ENCODE measurements around the gene UTP25. TPM values are rescaled to one million over a fixed set of nuclear protein-coding genes. Genes with fewer than 3 reads are reported as not detected.
A peak's percentile ranks its signal among the peaks of the same experiment; 100 is the strongest.

UTP25 gene
- total and polyA plus RNA-seq, 4 donors, result 1.8 to 7.3 (median 4.6) TPM

- Histone ChIP-seq H3K9me3 (ENCODE audit: control insufficient read depth in 4 of 4, insufficient read depth in 3 of 4, low read length in 3 of 4) (peaks cover 0 to 1% (median 0%) of the 10 kb centered on the region in 4 donors), H3K36me3 (ENCODE audit: control insufficient read depth in 4 of 4, insufficient read depth in 4 of 4, low read length in 4 of 4) (peaks cover 7 to 28% (median 13%) of the 10 kb centered on the region in 4 donors), H3K27me3 (ENCODE audit: control insufficient read depth in 3 of 3, insufficient read depth in 3 of 3, low read length in 2 of 3) (no peaks in the 10 kb centered on the region), H3K27ac (ENCODE audit: low read depth in 1 of 2, low read length in 1 of 2) (no peak overlapping the region), H3K9ac (ENCODE audit: insufficient read depth in 1 of 2, low read length in 2 of 2) (no peak overlapping the region), H3K4me1 (ENCODE audit: control insufficient read depth in 5 of 5, insufficient read depth in 5 of 5, low read length in 5 of 5) (no peaks in the 10 kb centered on the region), H3K4me3 (no peak overlapping the region)
- DNase-seq, result peak in 1 of 3 donors; percentile 32
- TF ChIP-seq CTCF (IDR thresholded peaks at IDR 0.05; ENCODE audit: control extremely low read depth, extremely low read depth), result no peak
- no peak for ATAC-seq (ENCODE audit: insufficient read depth, low FRiP score)
- WGBS, 2 donors, result 74 to 82% methylated on average over 6 of the region's 6 CpGs
Observed at GRCh38 chr1:209850342-209850979, 22.7 kb downstream of the UTP25 start.

DNA sequence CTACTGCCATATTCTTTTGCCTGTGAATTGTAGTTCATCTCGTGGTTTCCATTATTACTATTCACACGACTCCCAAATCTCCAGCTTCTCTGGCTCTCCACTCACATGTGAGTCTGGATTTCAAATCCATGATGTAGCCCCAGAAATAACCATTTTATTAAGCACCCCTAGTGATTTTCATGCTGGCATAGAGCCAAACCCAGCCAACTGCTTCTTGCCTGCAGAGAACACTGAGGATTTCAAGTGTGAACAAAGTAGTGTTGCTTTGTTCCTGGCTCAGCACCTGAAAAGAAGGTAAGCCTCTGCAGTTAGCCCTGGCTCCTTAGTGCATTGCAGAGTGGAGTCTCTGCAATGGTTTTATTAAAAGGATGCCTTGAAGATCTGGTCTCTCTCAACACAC is 25.9 kb downstream of the UTP25 start:
- Histone ChIP-seq H3K9ac (ENCODE audit: insufficient read depth in 1 of 2, low read length in 2 of 2) (no peak overlapping the region), H3K27me3 (ENCODE audit: control insufficient read depth in 3 of 3, insufficient read depth in 3 of 3, low read length in 2 of 3) (no peaks in the 10 kb centered on the region), H3K4me3 (no peak overlapping the region), H3K4me1 (ENCODE audit: control insufficient read depth in 5 of 5, insufficient read depth in 5 of 5, low read length in 5 of 5) (no peaks in the 10 kb centered on the region), H3K36me3 (ENCODE audit: control insufficient read depth in 4 of 4, insufficient read depth in 4 of 4, low read length in 4 of 4) (peaks cover 7 to 24% (median 12%) of the 10 kb centered on the region in 4 donors), H3K9me3 (ENCODE audit: control insufficient read depth in 4 of 4, insufficient read depth in 3 of 4, low read length in 3 of 4) (peaks cover 0 to 1% (median 0%) of the 10 kb centered on the region in 4 donors), H3K27ac (ENCODE audit: low read depth in 1 of 2, low read length in 1 of 2) (no peak overlapping the region)
- 95 to 96% methylated on average over 2 of the region's 2 CpGs for WGBS, 2 donors
- ATAC-seq (ENCODE audit: insufficient read depth, low FRiP score) (no peak), DNase-seq (no peak)
- TF ChIP-seq CTCF (IDR thresholded peaks at IDR 0.05; ENCODE audit: control extremely low read depth, extremely low read depth), result no peak

DNA sequence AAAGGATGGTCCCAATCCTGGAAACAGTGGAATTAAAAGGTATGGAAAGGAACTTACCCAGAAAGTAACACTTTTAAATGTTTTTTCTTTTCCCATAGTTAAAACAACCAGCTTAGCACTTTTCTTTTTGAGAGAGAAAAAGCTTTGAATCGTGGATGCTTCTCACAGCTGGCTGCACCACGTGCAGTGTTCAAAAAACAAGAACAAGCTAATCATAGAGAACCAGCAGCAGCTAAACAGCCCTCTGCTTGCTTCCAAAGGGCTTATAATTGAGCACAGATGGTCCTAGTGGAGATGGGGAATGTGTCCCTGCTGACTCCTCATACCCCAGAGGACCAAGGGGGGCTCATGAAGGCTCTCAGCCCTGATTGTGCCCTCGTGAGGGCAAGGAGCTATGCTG is 26.4 kb downstream of the UTP25 start:
- Histone ChIP-seq H3K9me3 (ENCODE audit: control insufficient read depth in 4 of 4, insufficient read depth in 3 of 4, low read length in 3 of 4) (no peaks in the 10 kb centered on the region), H3K36me3 (ENCODE audit: control insufficient read depth in 4 of 4, insufficient read depth in 4 of 4, low read length in 4 of 4) (peaks cover 7 to 20% (median 11%) of the 10 kb centered on the region in 4 donors), H3K4me1 (ENCODE audit: control insufficient read depth in 5 of 5, insufficient read depth in 5 of 5, low read length in 5 of 5) (no peaks in the 10 kb centered on the region), H3K27ac (ENCODE audit: low read depth in 1 of 2, low read length in 1 of 2) (no peak overlapping the region), H3K9ac (ENCODE audit: insufficient read depth in 1 of 2, low read length in 2 of 2) (no peak overlapping the region), H3K4me3 (no peak overlapping the region), H3K27me3 (ENCODE audit: control insufficient read depth in 3 of 3, insufficient read depth in 3 of 3, low read length in 2 of 3) (no peaks in the 10 kb centered on the region)
- no peak for TF ChIP-seq CTCF (IDR thresholded peaks at IDR 0.05; ENCODE audit: control extremely low read depth, extremely low read depth)
- WGBS, 2 donors, result 55 to 77% methylated on average over 3 of the region's 3 CpGs
- ATAC-seq (ENCODE audit: insufficient read depth, low FRiP score), result no peak
- no peak for DNase-seq

DNA sequence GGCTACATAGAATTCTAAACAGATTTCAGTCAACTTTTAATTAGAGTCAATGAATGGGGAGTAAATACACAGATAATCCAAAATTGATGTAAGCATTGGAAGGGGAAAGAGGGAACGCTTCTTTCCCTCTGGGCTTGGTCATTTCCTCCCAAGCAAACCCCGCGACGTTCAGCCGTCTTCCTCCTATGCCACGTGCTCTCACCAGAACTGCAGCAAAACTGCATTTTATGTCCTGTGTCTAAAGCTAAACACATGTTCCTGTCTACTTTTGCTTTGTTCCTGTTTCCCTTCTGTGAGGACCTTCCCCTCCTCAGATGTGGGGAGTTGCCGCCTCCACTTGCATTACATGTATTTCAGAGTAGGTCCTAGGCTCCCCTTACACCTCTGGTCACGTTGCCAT is 27.2 kb downstream of the UTP25 start:
- ATAC-seq (ENCODE audit: insufficient read depth, low FRiP score), result no peak
- DNase-seq, result no peak
- H3K9me3 ChIP-seq (ENCODE audit: control insufficient read depth in 4 of 4, insufficient read depth in 3 of 4, low read length in 3 of 4), result no peaks in the 10 kb centered on the region
- peaks cover 0 to 13% (median 8%) of the 10 kb centered on the region in 4 donors for H3K36me3 ChIP-seq (ENCODE audit: control insufficient read depth in 4 of 4, insufficient read depth in 4 of 4, low read length in 4 of 4)
- 37 to 62% methylated on average over 8 of the region's 8 CpGs for WGBS, 2 donors
- no peak overlapping the region for H3K27ac ChIP-seq (ENCODE audit: low read depth in 1 of 2, low read length in 1 of 2)
- no peak for TF ChIP-seq CTCF (IDR thresholded peaks at IDR 0.05; ENCODE audit: control extremely low read depth, extremely low read depth)
- H3K4me3 ChIP-seq, result no peak overlapping the region
- no peaks in the 10 kb centered on the region for H3K27me3 ChIP-seq (ENCODE audit: control insufficient read depth in 3 of 3, insufficient read depth in 3 of 3, low read length in 2 of 3)
- no peaks in the 10 kb centered on the region for H3K4me1 ChIP-seq (ENCODE audit: control insufficient read depth in 5 of 5, insufficient read depth in 5 of 5, low read length in 5 of 5)
- H3K9ac ChIP-seq (ENCODE audit: insufficient read depth in 1 of 2, low read length in 2 of 2), result no peak overlapping the region

Data from lung (tissue), 12 donors.